ENCODE measurements around the gene CHRNA5. TPM values are rescaled to one million over a fixed set of nuclear protein-coding genes. Genes with fewer than 3 reads are reported as not detected.

Gene CHRNA5
- total RNA-seq, 4 donors from 2014 or later: 0.33 TPM; not detected in 3

- 78% methylated on average over 2 of the region's 4 CpGs; no CpG with 5 or more reads in 1 of the 2 donors for WGBS, 2 donors
- intact Hi-C loops (cut with DNase I): loop anchor here (5.0 kb wide), 1 partner anchor 69 kb away; no protein-coding TSS in a partner anchor
- no peaks in the 10 kb centered on the region for H3K9me3 ChIP-seq
- TF ChIP-seq, protein P1, sequence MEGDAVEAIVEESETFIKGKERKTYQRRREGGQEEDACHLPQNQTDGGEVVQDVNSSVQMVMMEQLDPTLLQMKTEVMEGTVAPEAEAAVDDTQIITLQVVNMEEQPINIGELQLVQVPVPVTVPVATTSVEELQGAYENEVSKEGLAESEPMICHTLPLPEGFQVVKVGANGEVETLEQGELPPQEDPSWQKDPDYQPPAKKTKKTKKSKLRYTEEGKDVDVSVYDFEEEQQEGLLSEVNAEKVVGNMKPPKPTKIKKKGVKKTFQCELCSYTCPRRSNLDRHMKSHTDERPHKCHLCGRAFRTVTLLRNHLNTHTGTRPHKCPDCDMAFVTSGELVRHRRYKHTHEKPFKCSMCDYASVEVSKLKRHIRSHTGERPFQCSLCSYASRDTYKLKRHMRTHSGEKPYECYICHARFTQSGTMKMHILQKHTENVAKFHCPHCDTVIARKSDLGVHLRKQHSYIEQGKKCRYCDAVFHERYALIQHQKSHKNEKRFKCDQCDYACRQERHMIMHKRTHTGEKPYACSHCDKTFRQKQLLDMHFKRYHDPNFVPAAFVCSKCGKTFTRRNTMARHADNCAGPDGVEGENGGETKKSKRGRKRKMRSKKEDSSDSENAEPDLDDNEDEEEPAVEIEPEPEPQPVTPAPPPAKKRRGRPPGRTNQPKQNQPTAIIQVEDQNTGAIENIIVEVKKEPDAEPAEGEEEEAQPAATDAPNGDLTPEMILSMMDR (IDR thresholded peaks at IDR 0.05): no peak
- no peak for TF ChIP-seq POLR2A (IDR thresholded peaks at IDR 0.05)
- no peaks in the 10 kb centered on the region for H3K36me3 ChIP-seq
- H3K4me3 ChIP-seq (replicated peaks in 1 of 3): no peak overlapping the region
- H3K27ac ChIP-seq: no peak overlapping the region
- H3K27me3 ChIP-seq: no peaks in the 10 kb centered on the region
- DNase-seq: no peak
- H3K4me1 ChIP-seq: peaks cover 5 to 13% of the 10 kb centered on the region in 2 donors
Measured at GRCh38 chr15:78637776-78638435, 72.6 kb downstream of the CHRNA5 start.

- H3K27ac ChIP-seq: no peak overlapping the region
- no peaks in the 10 kb centered on the region for H3K27me3 ChIP-seq
- 0 to 81% methylated on average over 1 to 2 of the region's 4 CpGs for WGBS, 2 donors
- TF ChIP-seq, protein P1 (IDR thresholded peaks at IDR 0.05): peak in 4 of 6 experiments; percentile 15 to 55 (median 48)
- TF ChIP-seq POLR2A (IDR thresholded peaks at IDR 0.05): no peak
- no peaks in the 10 kb centered on the region for H3K9me3 ChIP-seq
- no peak overlapping the region for H3K4me3 ChIP-seq (replicated peaks in 1 of 3)
- H3K36me3 ChIP-seq: no peaks in the 10 kb centered on the region
- peaks cover 5 to 13% of the 10 kb centered on the region in 2 donors for H3K4me1 ChIP-seq
- peak; percentile 53 to 56 for DNase-seq
- intact Hi-C loops (cut with DNase I): loop anchor here (5.0 kb wide), 1 partner anchor 69 kb away; no protein-coding TSS in a partner anchor
Measured at GRCh38 chr15:78638658-78639314, 73.5 kb downstream of the CHRNA5 start.

DNA sequence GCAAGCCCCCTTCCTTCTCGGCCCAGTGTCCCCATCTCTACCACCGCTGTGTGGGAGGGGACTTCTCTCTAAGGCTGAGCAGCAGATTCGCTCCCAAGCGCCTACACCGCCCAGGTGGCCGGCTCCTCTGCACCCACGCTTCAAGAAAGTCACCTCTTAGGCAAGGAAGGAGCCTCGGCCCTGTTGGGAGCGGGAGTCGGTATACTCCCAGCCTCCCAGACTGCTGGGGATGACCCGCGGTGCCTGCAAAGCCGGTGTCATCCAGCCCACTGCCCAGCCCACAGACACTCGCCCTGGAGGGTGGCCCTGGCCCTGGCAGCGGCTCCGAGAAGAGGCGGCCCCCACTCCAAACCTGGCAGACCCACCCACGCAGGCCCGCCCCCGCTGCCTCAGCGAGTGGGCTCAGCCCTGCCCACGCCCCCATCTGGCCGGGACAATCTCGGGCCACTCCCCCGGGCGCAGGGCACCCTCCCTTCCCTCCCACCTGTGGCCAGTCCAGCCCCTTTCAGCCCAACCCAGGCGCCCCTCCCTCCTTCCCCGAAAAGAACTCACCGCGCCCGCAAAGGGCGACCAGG, 75.3 kb downstream of the CHRNA5 start:
- TF ChIP-seq, protein P1 (IDR thresholded peaks at IDR 0.05): no peak
- TF ChIP-seq POLR2A (IDR thresholded peaks at IDR 0.05): no peak
- no peaks in the 10 kb centered on the region for H3K27me3 ChIP-seq
- DNase-seq: peak; percentile 40 to 57
- H3K36me3 ChIP-seq: no peaks in the 10 kb centered on the region
- H3K27ac ChIP-seq: no peak overlapping the region
- peaks cover 5 to 13% of the 10 kb centered on the region in 2 donors for H3K4me1 ChIP-seq
- no peaks in the 10 kb centered on the region for H3K9me3 ChIP-seq
- 9 to 13% methylated on average over 3 to 10 of the region's 32 CpGs for WGBS, 2 donors
- H3K4me3 ChIP-seq (replicated peaks in 1 of 3): peak overlapping the region; percentile 19 to 39 (median 26)
- intact Hi-C loops (cut with DNase I): no loop called here

- WGBS, 2 donors: 23 to 26% methylated on average over 15 to 20 of the region's 47 CpGs
- H3K27ac ChIP-seq: no peak within 1 kb of the TSS
- peak within 1 kb of the TSS; percentile 19 to 39 (median 26) for H3K4me3 ChIP-seq (replicated peaks in 1 of 3)
- H3K9me3 ChIP-seq: no peaks in the 10 kb centered on the region
- no peak for TF ChIP-seq POLR2A (IDR thresholded peaks at IDR 0.05)
- TF ChIP-seq, protein P1 (IDR thresholded peaks at IDR 0.05): no peak
- peak in 1 of 2 donors; percentile 41 for DNase-seq
- no peaks in the 10 kb centered on the region for H3K27me3 ChIP-seq
- peaks cover 5 to 13% of the 10 kb centered on the region in 2 donors for H3K4me1 ChIP-seq
- intact Hi-C loops (cut with DNase I): no loop called here
- H3K36me3 ChIP-seq: no peaks in the 10 kb centered on the region
Measured at GRCh38 chr15:78641102-78641748, 75.9 kb downstream of the CHRNA5 start, which contains the start of gene CHRNB4. TSS of gene CHRNB4 (minus strand) at chr15:78641210. CDS start at chr15:78641133, 77 bp downstream.
